ENCODE measurements around the gene ADGRA1.
"Not testable (repeated sequence)": the region's sequence is repeated elsewhere in the genome, so short reads cannot be mapped to it uniquely, and the experiment has no call there.

Gene ADGRA1

GRCh38 chr10:133127291-133128125 is 39.8 kb downstream of the ADGRA1 start:
- no peak for DNase-seq (ENCODE audit: low spot score)

DNA sequence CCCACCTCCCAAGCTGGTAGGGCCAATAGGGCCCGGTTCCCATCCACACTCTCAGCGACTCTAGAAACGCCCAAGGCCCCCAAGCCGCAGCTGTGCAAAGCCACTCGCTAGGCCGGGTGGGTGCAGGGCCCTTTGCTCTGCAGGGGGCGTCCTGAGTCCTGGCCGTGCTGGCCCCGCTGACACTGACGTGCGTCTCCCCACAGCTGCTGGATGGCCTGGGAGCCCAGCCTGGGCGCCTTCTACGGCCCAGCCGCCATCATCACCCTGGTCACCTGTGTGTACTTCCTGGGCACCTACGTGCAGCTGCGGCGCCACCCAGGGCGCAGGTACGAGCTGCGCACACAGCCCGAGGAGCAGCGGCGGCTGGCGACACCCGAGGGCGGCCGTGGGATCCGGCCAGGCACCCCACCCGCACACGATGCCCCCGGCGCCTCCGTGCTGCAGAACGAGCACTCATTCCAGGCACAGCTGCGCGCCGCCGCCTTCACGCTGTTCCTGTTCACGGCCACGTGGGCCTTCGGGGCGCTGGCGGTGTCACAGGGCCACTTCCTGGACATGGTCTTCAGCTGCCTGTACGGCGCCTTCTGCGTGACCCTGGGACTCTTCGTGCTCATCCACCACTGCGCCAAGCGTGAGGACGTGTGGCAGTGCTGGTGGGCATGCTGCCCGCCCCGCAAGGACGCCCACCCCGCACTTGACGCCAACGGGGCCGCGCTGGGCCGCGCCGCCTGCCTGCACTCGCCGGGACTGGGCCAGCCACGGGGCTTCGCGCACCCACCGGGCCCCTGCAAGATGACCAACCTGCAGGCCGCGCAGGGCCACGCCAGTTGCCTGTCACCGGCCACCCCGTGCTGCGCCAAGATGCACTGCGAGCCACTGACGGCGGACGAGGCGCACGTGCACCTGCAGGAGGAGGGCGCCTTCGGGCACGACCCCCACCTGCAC is 40.7 kb downstream of the ADGRA1 start:
- no peak for DNase-seq (ENCODE audit: low spot score)

- DNase-seq (ENCODE audit: low spot score): no peak
Observed at GRCh38 chr10:133129071-133129858, 41.5 kb downstream of the ADGRA1 start.

- no peak for DNase-seq (ENCODE audit: low spot score)
Observed at GRCh38 chr10:133129859-133130495, 42.3 kb downstream of the ADGRA1 start.

- no peak for DNase-seq (ENCODE audit: low spot score)
Observed at GRCh38 chr10:133130602-133131001, 42.9 kb downstream of the ADGRA1 start.

GRCh38 chr10:133131053-133131452 is 43.3 kb downstream of the ADGRA1 start:
- DNase-seq (ENCODE audit: low spot score): no peak

DNA sequence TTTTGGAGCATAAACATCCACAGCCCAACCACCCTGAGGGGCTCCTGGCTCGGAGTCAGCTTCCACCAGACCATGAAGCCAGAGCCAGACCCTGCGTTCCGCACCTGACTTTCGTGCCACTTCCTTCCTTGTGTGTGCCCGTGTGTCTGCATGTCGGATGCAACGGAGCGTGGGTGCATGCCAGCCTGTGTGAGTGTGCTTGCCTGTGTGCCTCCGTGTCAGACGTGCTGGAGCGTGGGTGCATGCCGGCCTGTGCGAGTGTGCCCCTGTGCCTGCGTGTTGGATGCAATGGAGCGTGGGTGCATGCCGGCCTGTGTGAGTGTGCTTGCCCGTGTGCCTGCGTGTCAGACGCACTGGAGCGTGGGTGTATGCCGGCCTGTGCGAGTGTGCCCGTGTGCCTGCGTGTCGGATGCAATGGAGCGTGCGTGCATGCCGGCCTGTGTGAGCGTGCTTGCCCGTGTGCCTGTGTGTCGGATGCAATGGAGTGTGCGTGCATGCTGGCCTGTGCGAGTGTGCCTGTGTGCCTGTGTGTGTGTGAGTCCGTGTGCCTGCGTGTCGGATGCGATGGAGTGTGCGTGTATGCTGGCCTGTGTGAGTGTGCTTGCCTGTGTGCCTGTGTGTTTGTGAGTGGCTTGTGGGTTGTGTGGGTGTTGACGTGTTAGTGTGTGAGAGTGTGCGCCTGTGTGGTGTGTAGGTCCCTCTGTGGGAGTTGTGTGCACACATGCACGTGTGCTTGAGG is 44.2 kb downstream of the ADGRA1 start:
- DNase-seq (ENCODE audit: low spot score): no peak

DNA sequence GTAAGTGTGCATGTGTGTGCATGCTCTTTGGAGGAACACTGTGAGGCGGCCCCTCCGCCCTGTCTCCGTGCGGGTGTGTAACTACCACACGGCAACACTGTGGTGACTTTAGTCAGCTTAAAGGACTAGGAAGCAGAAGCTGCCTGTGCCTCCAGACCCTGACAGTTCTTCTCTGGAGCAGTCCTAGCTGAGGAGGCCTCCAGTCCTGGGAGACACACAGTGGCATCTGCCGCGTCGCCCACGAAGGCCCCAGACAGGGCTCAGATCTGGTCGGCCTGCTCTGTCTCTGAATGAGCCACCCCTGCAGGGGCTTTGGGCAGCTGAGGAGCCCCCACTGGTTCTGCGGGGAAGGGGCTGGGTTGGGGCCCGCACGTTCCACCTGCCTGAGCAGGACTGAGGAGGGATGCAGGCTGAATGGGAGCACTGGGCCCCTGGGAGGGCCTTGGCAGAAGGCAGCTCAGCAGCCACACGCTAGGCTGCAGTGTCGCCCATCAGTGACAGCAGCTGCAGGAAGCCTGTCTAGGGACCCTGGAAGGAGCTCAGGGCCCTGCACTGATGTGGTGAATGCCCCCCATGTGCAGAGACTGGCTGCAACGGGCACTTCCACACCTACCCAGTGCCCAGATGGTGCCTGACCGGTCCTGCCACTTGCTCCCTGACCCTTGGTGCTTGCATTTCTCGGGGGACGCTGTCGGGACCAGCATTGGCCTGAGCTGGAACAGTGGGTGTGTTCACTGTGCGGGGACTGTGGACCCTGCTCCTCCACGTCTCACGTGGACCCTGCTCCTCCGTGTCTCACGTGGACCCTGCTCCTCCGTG is 45.0 kb downstream of the ADGRA1 start:
- no peak for DNase-seq (ENCODE audit: low spot score)

GRCh38 chr10:133133471-133134231 is 45.9 kb downstream of the ADGRA1 start:
- no peak for DNase-seq (ENCODE audit: low spot score)

DNA sequence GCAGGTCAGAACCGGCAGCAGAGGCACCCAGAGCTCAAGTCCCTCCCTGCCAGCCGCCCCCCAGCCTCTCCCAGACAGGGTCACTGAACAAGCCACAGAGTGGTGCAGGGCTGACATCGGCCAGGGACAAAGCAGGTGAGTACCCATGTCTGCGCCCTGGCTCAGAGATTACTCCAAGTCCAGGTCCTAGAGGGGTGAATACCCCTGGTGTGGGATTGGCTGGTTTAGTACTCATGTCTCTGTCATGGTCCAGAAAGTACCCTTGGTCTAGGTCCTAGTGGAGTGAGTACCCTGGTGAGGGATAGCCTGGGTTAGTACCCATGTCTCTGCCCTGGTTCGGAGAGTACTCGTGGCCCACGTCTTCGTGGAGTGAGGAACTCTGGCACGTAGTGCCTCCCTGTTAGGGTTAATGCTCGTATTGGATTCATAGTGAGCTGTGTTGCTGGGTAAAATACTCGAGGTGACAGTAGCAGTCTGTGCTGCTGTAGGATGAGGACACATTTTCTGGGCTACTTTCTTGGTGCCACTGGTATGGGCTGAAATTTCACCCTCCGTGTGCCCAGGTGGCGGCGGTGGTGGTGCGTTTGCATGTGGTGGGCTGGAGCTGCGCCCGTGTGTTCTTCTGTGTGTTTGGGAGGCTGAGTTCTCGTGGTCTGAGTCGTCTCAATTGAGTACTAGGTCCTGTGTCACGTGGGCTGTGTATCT is 46.8 kb downstream of the ADGRA1 start:
- no peak for DNase-seq (ENCODE audit: low spot score)

DNA sequence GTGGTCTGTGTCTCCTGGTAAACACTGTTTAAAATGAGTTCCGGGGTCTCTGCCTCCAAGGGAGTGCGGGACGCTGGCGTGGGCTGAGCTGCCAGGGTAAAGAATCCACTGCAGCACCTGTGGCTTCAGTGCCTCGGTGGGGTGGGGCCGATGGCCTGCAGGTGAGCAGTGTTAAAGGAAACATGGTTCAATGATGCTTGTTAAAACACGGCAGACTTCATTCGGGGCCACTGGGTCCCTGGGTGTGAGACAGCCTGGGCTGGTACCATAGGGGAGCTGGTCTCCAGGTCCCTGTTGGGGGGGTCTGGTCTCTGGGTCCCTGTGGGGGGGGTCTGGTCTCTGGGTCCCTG is 47.4 kb downstream of the ADGRA1 start:
- no peak for DNase-seq (ENCODE audit: low spot score)

GRCh38 chr10:133137486-133138145 is 49.9 kb downstream of the ADGRA1 start:
- DNase-seq (ENCODE audit: low spot score): not testable (repeated sequence)

DNA sequence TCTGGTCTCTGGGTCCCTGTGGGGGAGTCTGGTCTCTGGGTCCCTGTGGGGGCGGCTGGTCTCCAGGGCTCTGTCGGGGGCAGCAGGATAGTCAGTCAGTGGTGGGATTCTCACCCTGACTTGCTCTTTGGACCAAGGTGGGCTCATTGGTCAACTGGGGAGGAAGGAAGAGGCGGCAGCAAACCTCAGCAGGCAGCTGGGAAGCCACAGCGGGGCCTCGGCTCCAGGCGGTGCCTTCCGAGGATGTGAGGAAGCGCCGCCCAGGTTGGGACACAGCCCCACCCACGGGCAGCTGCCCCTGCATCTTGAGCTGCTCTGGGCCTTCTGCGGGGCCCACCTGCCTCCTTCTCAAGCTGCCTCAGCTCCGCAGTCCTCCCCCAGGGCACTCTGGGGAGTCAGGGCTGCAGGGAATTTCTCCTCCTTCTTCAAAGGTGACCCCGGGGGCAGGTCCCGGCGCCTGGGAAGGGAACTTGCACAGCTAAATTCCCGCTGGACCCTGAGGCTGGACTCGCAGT is 51.9 kb downstream of the ADGRA1 start:
- DNase-seq (ENCODE audit: low spot score): peak; percentile 33

- no peak for DNase-seq (ENCODE audit: low spot score)
Observed at GRCh38 chr10:133140417-133141143, 52.9 kb downstream of the ADGRA1 start.

DNA sequence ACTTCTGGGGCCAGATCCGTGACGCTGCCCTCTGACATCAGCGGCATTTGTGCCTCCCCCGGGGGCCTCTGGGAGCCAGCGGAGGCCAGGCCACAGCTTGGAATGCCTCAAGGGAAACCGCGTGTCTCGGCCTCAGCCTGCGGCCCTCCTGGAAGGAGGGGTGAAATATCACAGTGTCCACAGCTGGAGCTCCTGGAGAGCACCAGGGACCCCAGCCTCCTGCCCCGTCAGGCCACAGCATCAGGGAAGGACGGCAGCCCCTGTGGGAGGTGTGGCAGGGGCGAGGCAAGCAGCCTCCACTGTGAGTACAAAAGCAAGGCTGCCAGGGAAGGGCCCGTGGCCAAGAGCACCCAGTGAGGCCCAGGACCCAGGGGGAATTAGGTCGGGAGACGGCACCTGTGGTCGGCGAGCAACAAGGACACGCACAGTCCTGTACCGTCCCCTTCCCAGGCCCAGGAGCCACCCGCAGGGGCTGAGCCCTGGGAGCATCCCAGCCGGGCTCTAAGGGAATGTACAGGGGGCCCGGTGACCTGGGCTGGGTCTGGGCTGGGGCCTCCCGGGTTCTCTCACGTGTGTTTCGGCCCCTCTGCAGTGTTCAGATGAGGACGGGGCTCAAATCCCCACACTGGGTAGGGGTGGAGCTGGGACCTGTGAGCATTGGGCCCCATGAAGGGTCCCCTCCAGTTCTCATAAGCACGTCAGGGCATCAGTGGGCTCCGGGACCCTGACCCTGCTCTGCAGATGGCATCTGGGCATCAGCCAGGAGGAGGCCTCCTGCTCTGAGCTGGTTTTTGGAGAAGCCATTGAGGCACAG is 53.6 kb downstream of the ADGRA1 start:
- no peak for DNase-seq (ENCODE audit: low spot score)

DNA sequence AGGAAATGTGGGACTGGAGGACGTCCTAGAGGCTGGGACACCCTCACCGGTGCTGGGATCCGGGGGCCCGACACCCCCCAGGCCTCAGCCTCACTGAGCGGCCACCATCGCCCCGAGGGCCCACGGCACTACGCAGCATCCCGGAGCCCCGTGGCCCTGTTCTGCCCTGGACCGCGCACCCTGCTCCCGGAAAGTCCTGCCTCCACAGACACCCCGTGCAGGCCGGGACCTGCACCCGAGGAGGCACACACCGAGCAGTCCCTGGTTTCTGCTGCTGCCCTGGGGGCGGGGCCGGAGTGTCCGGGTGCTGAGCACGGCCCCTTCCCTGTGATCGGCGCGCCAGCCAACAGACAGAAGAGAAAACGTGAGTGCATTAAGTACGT is 54.2 kb downstream of the ADGRA1 start:
- no peak for DNase-seq (ENCODE audit: low spot score)

All from SK-N-DZ (cell line).